Retinal pigment epithelial cell (primary cell): ENCODE measurements around the gene MAPK1.
A peak's percentile ranks its signal among the peaks of the same experiment; 100 is the strongest.
"Not testable (repeated sequence)": the region's sequence is repeated elsewhere in the genome, so short reads cannot be mapped to it uniquely, and the experiment has no call there.

Source experiments
- DNase-seq: peaks from one replicate; pipeline ENCODE4 v3.0.0-alpha.2; 2010; ENCODE audit warnings: low read depth
- H3K4me3 ChIP-seq: 2 replicates; pipeline ENCODE4 v1.5.1; 2011; ENCODE audit warnings: mild to moderate bottlenecking, low read length, control low read depth, moderate library complexity
- TF ChIP-seq, protein P1 (sequence below): conservative IDR thresholded peaks from 2 replicates; pipeline ENCODE4 v1.5.1; 2011; ENCODE audit warnings: low read depth, low read length, control low read depth, inconsistent platforms

MAPK1 gene

DNA sequence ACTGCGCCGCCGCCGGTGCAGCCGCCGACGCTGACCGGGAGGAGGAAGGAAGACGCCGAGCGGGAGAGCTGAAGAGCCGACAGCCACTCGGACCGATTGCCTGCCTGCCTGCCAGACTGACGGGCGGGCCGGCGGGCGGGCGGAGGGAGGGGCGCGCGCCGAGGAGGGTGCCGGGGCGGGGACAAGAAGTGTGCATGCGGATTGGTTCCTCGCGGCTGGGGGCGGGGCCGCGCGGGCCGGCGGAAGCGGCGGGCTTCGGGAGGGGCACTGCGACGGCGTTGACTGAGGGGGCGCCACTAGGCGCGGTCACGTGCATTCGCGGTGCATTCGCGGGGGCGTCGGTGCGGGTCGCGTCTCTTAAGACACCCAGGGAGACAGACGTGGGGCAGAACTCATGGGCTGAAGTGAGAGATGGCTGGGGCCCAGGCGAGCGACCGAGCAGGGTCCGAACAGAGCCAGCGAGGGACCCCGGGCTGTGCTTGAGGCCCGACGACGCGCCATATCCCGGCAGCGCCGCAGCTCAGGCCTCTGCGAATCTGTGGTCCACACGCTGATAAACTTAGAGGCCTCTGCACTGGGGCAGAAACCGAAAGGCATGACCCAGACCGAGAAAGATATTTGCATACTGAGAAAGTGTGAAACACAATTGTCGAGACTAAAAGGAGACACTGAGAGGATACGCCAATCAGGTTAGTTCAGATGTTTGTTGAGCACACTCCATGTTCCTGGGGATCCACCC is at the start of gene MAPK1:
TSS of gene MAPK1 (minus strand) at position 118 of the 739 bp plus-strand sequence. CDS start 205 bp downstream, outside the sequence.
- peak; percentile 42 for DNase-seq
- TF ChIP-seq, protein P1, sequence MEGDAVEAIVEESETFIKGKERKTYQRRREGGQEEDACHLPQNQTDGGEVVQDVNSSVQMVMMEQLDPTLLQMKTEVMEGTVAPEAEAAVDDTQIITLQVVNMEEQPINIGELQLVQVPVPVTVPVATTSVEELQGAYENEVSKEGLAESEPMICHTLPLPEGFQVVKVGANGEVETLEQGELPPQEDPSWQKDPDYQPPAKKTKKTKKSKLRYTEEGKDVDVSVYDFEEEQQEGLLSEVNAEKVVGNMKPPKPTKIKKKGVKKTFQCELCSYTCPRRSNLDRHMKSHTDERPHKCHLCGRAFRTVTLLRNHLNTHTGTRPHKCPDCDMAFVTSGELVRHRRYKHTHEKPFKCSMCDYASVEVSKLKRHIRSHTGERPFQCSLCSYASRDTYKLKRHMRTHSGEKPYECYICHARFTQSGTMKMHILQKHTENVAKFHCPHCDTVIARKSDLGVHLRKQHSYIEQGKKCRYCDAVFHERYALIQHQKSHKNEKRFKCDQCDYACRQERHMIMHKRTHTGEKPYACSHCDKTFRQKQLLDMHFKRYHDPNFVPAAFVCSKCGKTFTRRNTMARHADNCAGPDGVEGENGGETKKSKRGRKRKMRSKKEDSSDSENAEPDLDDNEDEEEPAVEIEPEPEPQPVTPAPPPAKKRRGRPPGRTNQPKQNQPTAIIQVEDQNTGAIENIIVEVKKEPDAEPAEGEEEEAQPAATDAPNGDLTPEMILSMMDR: no peak
- H3K4me3 ChIP-seq: peak within 1 kb of the TSS; percentile 90

DNA sequence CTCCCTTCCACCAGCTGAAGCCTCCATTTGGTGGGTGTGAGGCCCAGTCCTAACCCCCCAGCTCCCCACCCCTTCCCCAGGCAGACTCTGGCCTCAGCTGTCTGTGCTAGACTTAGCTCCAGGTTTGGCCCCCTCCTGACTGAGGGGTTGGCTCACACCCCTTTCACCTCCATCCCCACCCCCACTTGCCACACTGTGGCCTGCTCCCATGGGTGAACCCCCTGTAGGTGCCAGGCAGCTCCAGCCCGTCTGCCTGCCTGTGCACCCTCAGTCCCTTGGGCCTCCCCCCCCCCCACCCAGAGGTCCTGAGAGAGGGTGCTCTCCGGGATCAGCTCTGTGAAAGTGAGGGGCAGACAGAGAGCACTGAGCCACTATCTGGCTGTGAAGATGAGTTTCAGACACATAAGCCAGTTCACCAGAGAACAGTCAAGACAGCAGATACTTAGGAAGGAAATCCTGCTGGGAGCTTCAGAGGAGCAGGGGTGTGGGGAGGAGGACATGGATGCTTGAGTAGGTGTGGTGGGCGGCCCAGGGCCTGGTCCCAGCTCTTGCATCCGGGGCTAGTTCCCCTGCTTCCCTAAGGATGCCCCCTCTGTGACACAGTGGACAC is 49.0 kb upstream of the MAPK1 start:
- TF ChIP-seq, protein P1: no peak
- no peak for DNase-seq
- H3K4me3 ChIP-seq: no peak overlapping the region

DNA sequence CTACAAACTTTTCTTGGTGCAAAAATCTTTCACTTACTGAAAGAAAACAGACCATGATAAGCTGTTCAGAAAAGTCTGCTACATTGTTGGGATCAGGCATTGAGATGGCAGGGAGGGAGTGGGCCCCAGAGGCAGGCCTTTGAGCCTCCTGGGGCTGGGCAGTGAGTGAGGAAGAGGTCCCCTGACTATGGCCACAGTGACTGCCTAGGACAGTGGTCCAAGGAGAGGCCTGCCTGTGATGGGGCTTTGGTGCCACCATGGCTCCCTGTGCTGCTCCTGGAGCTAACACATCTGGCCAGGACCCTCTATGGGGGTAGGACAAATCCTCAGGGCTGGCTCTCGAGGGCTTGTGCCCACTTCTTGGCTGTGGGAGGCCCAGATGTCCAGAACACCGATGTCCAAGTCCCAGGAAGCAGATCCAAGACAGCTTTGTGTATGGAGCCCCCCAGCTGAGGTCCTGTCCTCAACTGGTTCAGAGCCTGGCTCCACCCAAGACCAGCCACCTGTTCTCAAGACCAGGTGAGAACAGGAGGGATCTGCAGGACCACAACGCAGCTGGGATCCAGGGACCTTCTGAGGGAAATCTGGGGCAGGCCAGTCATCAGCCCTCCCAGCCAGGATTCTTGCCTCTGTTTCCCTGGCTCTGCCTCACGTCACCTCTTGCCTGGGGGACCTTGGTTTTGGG is 48.3 kb upstream of the MAPK1 start:
- TF ChIP-seq, protein P1: no peak
- no peak overlapping the region for H3K4me3 ChIP-seq
- no peak for DNase-seq

DNA sequence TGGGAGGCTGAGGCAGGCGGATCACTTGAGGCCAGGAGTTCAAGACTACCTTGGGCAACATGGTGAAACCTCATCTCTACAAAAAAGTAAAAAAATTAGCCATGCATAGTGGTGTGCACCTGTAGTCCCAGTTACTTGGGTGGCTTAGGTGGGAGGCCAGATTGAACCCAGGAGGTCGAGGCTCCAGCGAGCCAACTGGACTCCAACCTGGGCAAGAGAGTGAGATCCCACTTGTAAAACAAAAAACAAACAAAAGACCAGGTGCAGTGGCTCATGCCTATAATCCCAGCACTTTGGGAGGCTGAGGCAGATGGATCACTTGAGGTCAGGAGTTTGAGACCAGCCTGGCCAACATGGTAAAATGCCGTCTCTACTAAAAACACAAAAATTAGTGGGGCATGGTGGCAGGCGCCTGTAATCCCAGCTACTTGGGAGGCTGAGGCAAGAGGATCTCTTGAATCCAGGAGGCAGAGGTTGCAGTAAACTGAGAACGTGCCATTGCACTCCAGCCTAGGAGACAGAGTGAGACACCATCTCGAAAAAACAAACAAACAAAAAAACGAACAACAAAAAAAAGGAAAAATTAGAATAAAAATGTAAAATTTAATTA is 46.7 kb upstream of the MAPK1 start:
- DNase-seq, H3K4me3 ChIP-seq: not testable (repeated sequence)

DNA sequence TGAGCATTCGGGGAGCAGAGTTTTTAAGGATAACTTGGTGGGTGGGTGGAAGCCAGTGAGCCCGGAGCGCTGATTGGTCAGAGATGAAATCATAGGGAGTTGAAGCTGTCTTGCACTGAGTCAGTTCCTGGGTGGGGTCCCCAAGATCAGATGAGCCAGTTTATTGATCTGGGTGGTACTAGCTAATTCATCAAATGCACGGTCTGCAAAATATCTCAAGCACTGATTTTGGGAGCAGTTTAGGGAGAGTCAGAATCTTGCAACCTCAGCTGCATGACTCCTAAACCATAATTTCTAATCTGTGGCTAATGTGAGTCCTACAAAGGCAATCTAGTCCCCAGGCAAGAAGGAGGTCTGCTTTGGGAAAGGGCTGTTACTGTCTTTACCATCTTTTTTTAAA is 42.9 kb upstream of the MAPK1 start:
- not testable (repeated sequence) for H3K4me3 ChIP-seq, DNase-seq

DNA sequence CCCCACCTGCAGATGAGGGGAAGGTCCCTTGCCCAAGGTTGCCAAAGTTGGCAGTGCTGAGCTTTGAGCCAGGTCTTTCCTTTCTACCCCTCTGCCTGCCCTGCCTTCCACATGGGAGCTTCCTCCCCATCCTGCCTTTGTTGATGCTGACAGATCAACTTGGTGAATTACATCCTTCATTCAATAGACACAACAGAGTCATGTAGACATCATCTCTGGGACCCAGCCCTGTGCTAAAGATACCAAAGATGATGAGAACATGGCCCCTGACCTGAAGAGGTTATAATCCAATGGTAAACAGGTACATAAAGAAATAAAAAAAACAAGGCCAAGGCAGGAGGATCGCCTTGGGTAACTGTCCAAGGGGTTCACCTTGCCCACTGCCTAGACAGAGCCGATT is 42.4 kb upstream of the MAPK1 start:
- DNase-seq: no peak
- TF ChIP-seq, protein P1: no peak
- no peak overlapping the region for H3K4me3 ChIP-seq

DNA sequence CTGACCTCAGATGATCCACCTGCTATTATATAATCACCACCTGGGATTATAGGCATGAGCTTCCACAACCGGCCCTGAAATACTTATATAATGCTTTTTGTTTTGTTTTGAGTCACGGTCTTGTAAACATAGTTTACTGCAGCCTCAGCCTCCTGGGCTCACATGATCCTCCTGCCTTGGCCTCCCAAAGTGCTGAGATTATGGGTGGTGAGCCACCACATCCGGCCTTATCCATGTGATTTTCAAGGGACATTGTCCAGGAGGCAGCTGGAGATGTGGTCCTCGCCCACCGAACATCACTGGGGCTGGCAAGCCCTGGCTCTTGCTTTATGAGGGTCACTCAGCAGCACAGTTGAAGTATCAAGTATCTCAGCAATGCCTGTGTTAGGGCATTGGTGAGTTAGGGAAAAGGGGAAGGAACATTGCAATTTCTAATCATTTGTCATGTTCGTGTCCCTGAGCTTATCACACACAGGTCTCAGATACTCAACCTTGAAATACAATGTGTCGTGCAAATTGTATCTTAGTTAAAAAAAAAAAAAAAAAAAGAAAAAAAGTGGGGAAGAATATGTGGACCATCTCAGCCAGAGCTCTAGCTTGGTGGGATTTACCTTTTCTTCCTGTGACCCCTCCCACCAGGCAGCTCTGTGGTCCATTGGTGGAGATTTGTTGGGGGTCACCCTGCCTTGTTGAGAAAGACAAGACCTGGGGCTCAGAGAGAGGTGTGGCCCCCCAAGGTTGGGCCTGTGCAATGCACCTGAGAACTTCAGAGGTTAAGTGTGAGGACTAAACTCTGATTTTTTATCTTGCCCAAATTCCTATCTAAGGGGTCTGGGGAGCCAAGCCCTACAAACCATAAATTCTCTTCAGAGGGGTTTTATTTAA is 40.4 kb upstream of the MAPK1 start:
- TF ChIP-seq, protein P1: no peak
- DNase-seq: no peak
- H3K4me3 ChIP-seq: no peak overlapping the region

DNA sequence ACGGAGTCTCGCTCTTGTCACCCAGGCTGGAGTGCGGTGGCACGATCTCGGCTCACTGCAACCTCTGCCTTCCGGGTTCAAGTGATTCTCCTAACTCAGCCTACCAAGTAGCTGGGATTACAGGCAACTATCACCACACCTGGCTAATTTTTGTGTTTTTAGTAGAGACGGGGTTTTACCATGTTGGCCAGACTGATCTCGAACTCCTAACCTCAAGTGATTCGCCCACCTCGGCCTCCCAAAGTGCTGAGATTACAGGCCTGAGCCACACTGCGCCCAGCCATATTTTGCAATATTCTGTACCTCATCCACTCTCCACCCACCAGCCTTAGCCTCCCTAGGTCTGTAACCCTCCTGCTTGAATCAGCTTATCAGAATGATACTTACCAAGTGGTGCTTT is 37.8 kb upstream of the MAPK1 start:
- not testable (repeated sequence) for DNase-seq, H3K4me3 ChIP-seq
